ENCODE measurements around the gene CPA2. TPM values are rescaled to one million over a fixed set of nuclear protein-coding genes. Genes with fewer than 3 reads are reported as not detected.

CPA2 gene
- total RNA-seq, 1 donor from 2014 or later = 1.2 TPM

GRCh38 chr7:130298544-130299326 lies 32.1 kb downstream of the CPA2 start:
- no peaks in the 10 kb centered on the region for H3K36me3 Mint-ChIP-seq (ENCODE audit: low read depth)
- no peak overlapping the region for H3K4me3 Mint-ChIP-seq
- peaks cover 63% of the 10 kb centered on the region for H3K4me1 Mint-ChIP-seq
- DNase-seq (ENCODE audit: low read depth, low spot score) = no peak
- H3K27me3 Mint-ChIP-seq (ENCODE audit: low read depth) = no peaks in the 10 kb centered on the region
- H3K27ac Mint-ChIP-seq (ENCODE audit: unreplicated experiment) = peak overlapping the region; percentile 65
- TF ChIP-seq CTCF (conservative IDR thresholded peaks at IDR 0.05) = no peak
- peaks cover 6% of the 10 kb centered on the region for H3K9me3 Mint-ChIP-seq

DNA sequence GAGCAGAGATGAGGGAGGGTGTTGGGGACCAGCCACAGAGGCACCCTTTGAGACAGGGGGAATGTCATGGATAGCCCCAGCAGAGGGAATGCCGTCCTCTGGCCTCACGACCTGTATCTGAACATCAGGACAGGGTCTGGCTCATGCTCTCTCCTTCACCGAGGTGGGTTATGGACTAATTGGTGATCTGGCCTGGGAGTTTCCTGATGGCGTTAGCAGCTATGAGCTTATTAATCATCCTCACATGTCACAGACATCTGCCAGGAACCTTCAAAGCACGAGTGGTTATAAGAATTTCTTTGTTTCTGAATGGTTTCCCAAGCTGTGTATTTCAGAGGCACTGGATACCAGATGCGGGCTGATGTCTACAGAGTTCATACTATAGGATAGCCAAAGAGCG lies 33.2 kb downstream of the CPA2 start:
- H3K27me3 Mint-ChIP-seq (ENCODE audit: low read depth) = no peaks in the 10 kb centered on the region

GRCh38 chr7:130301501-130302020 lies 34.9 kb downstream of the CPA2 start:
- Mint-ChIP-seq H3K9me3 (peaks cover 3% of the 10 kb centered on the region), H3K4me1 (peaks cover 56% of the 10 kb centered on the region), H3K36me3 (ENCODE audit: low read depth) (no peaks in the 10 kb centered on the region), H3K4me3 (no peak overlapping the region), H3K27me3 (ENCODE audit: low read depth) (no peaks in the 10 kb centered on the region), H3K27ac (ENCODE audit: unreplicated experiment) (no peak overlapping the region)
- no peak for TF ChIP-seq CTCF (conservative IDR thresholded peaks at IDR 0.05)
- no peak for DNase-seq (ENCODE audit: low read depth, low spot score)

More for the DNA sequence above, 33.2 kb downstream of the CPA2 start:
- TF ChIP-seq CTCF (conservative IDR thresholded peaks at IDR 0.05) = no peak
- no peak overlapping the region for H3K4me3 Mint-ChIP-seq
- no peak for DNase-seq (ENCODE audit: low read depth, low spot score)
- H3K27ac Mint-ChIP-seq (ENCODE audit: unreplicated experiment) = no peak overlapping the region
- H3K9me3 Mint-ChIP-seq = peaks cover 5% of the 10 kb centered on the region
- H3K36me3 Mint-ChIP-seq (ENCODE audit: low read depth) = no peaks in the 10 kb centered on the region
- peaks cover 67% of the 10 kb centered on the region for H3K4me1 Mint-ChIP-seq

GRCh38 chr7:130302649-130303048 lies 36.0 kb downstream of the CPA2 start:
- H3K27me3 Mint-ChIP-seq (ENCODE audit: low read depth) = no peaks in the 10 kb centered on the region
- no peaks in the 10 kb centered on the region for H3K36me3 Mint-ChIP-seq (ENCODE audit: low read depth)
- peaks cover 3% of the 10 kb centered on the region for H3K9me3 Mint-ChIP-seq
- no peak overlapping the region for H3K4me3 Mint-ChIP-seq
- H3K27ac Mint-ChIP-seq (ENCODE audit: unreplicated experiment) = no peak overlapping the region
- TF ChIP-seq CTCF (conservative IDR thresholded peaks at IDR 0.05) = no peak
- DNase-seq (ENCODE audit: low read depth, low spot score) = no peak
- H3K4me1 Mint-ChIP-seq = peaks cover 48% of the 10 kb centered on the region

DNA sequence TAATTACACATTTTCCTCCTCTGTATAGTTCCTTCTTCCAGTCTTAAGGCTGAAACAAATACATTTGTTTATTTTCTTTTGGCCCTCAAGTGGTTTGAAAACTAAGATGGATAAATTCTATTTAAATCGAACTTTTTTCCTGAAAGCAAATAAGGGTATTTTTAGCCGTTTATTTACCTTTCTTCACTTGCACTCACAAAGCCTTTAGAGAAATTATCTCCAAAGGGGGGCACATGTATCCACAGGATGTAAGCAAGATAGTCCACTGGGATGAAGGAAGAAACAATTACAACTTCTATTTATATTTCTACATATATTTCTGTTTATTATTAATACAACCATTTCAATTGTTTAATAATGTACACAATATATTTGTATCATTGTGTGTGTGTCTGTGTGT lies 36.5 kb downstream of the CPA2 start:
- Mint-ChIP-seq H3K27ac (ENCODE audit: unreplicated experiment) (no peak overlapping the region), H3K9me3 (peaks cover 3% of the 10 kb centered on the region), H3K4me3 (no peak overlapping the region), H3K36me3 (ENCODE audit: low read depth) (no peaks in the 10 kb centered on the region), H3K27me3 (ENCODE audit: low read depth) (no peaks in the 10 kb centered on the region), H3K4me1 (peaks cover 43% of the 10 kb centered on the region)
- no peak for DNase-seq (ENCODE audit: low read depth, low spot score)
- TF ChIP-seq CTCF (conservative IDR thresholded peaks at IDR 0.05) = no peak
